Hepatocyte (in vitro differentiated cells): ENCODE data around the gene TFF2. TPM values are rescaled to one million over a fixed set of nuclear protein-coding genes. Genes with fewer than 3 reads are reported as not detected.

Experiments
- DNase-seq: peaks from one replicate; pipeline ENCODE4 v3.0.0-alpha.2; 2016; ENCODE audit warnings: low spot score
- H2AFZ ChIP-seq: fragments of 200-600 bp; sonication (generic); 2 replicates; pipeline ENCODE4 v1.6.0; 2016; ENCODE audit warnings: antibody characterized with exemption, mild to moderate bottlenecking
- H3K27ac ChIP-seq: fragments of 200-600 bp; sonication (generic); 2 replicates; pipeline ENCODE4 v1.5.1; 2016; ENCODE audit warnings: mild to moderate bottlenecking
- H3K27me3 ChIP-seq: fragments of 200-600 bp; sonication (generic); 2 replicates; pipeline ENCODE4 v1.6.1; 2016
- H3K36me3 ChIP-seq: fragments of 200-600 bp; sonication (generic); replicated peaks from 2 replicates; pipeline ENCODE4 v1.5.1; 2016; ENCODE audit warnings: low read depth; ENCODE audit not compliant: insufficient read depth
- H3K4me1 ChIP-seq: fragments of 200-600 bp; sonication (generic); 2 replicates; pipeline ENCODE4 v1.5.1; 2016; ENCODE audit warnings: mild to moderate bottlenecking, moderate library complexity; ENCODE audit not compliant: insufficient read depth
- H3K4me2 ChIP-seq: fragments of 200-600 bp; sonication (generic); 2 replicates; pipeline ENCODE4 v1.6.0; 2016
- H3K4me3 ChIP-seq: fragments of 200-600 bp; sonication (generic); 2 replicates; pipeline ENCODE4 v1.5.1; 2016; ENCODE audit warnings: mild to moderate bottlenecking
- H3K79me2 ChIP-seq: fragments of 200-600 bp; sonication (generic); 2 replicates; pipeline ENCODE4 v1.6.0; 2017; ENCODE audit warnings: mild to moderate bottlenecking
- H3K9me2 ChIP-seq: fragments of 200-600 bp; sonication (generic); replicated peaks from 2 replicates; pipeline ENCODE4 v1.6.0; 2017; ENCODE audit warnings: mild to moderate bottlenecking; ENCODE audit not compliant: insufficient read depth
- H3K9me3 ChIP-seq: fragments of 200-600 bp; sonication (generic); 2 replicates; pipeline ENCODE4 v1.5.1; 2016; ENCODE audit warnings: low read depth, mild to moderate bottlenecking
- H4K20me1 ChIP-seq: fragments of 200-600 bp; sonication (generic); 2 replicates; pipeline ENCODE4 v1.6.0; 2016; ENCODE audit warnings: mild to moderate bottlenecking; ENCODE audit not compliant: insufficient read depth, poor library complexity, severe bottlenecking
- CTCF ChIP-seq: fragments of 200-600 bp; sonication (generic); IDR thresholded peaks from 2 replicates; pipeline ENCODE4 v1.5.1; 2016; ENCODE audit warnings: antibody characterized with exemption, mild to moderate bottlenecking; ENCODE audit not compliant: poor library complexity
- EZH2 ChIP-seq: fragments of 200-600 bp; sonication (generic); IDR thresholded peaks from 2 replicates; pipeline ENCODE4 v1.6.1; 2016; ENCODE audit warnings: antibody characterized with exemption, mild to moderate bottlenecking, borderline replicate concordance
- EZH2phosphoT487 ChIP-seq: fragments of 200-600 bp; sonication (generic); IDR thresholded peaks from one replicate; pipeline ENCODE4 v1.6.1; 2018; ENCODE audit warnings: antibody characterized with exemption, mild to moderate bottlenecking, low read depth, moderate library complexity; ENCODE audit not compliant: unreplicated experiment, severe bottlenecking
- WGBS: methylation state at CpG from one replicate; pipeline ENCODE4 v1.1.6; 2016; ENCODE audit warnings: low lambda C conversion rate; ENCODE audit errors: missing lambda C conversion rate; 5-methylcytosine and 5-hydroxymethylcytosine counted together
- polyA plus RNA-seq: library from polyadenylated mRNA; unstranded; fragments of >200 nt; fragmentation: Nextera tagmentation; extraction: Ambion mirVana; gene quantifications from 2 replicates; pipeline ENCODE4 v1.2.1, GENCODE V29; 2016
- total RNA-seq: library from RNA; depleted of rRNA; stranded (reverse); fragments of >200 nt; gene quantifications from 2 replicates; pipeline ENCODE4 v1.2.3, GENCODE V29; 2014

TFF2 gene
- total and polyA plus RNA-seq, 2 experiments from 2014 or later = 23.9 to 28.1 TPM

- Histone ChIP-seq H3K79me2 (no peaks in the 10 kb centered on the region), H2AFZ (no peak overlapping the region), H3K27me3 (no peaks in the 10 kb centered on the region), H3K4me3 (no peak overlapping the region), H3K4me2 (no peak overlapping the region), H3K9me3 (no peaks in the 10 kb centered on the region), H3K9me2 (no peaks in the 10 kb centered on the region), H3K36me3 (no peaks in the 10 kb centered on the region), H3K4me1 (peaks cover 16% of the 10 kb centered on the region), H4K20me1 (no peaks in the 10 kb centered on the region), H3K27ac (no peak overlapping the region)
- TF ChIP-seq EZH2phosphoT487 (no peak), CTCF (no peak), EZH2 (no peak)
- DNase-seq = no peak
- WGBS = 86% methylated on average over 16 of the region's 17 CpGs
Observed at GRCh38 chr21:42319851-42320572, 30.8 kb downstream of the TFF2 start.

DNA sequence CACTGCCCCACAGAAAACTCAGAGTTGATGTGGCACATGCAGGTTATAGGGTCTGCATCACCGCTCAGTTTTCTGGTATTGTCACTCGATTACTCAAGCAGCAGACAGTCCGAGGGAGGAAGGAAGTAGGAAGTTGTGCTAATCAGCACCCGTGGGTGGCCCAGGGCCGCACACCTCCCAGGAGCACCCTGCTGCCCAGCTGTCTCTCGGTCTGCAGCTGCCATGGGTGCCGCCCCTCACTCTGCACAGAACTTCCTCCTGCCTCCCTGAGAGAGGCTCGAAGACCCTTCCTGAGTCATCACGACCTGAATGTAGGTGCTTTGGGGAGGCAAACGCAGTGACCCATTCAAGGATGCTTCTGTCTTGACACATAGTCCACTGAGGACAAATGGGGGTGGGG lies 31.4 kb downstream of the TFF2 start:
- no peaks in the 10 kb centered on the region for H3K9me2 ChIP-seq
- H3K4me2 ChIP-seq = no peak overlapping the region
- DNase-seq = no peak
- no peak for TF ChIP-seq EZH2phosphoT487
- no peak for TF ChIP-seq EZH2
- TF ChIP-seq CTCF = no peak
- no peaks in the 10 kb centered on the region for H3K36me3 ChIP-seq
- no peak overlapping the region for H2AFZ ChIP-seq
- H3K79me2 ChIP-seq = no peaks in the 10 kb centered on the region
- WGBS = 91% methylated on average over 10 of the region's 10 CpGs
- H3K4me1 ChIP-seq = peaks cover 18% of the 10 kb centered on the region
- H3K27me3 ChIP-seq = no peaks in the 10 kb centered on the region
- H4K20me1 ChIP-seq = no peaks in the 10 kb centered on the region
- H3K9me3 ChIP-seq = no peaks in the 10 kb centered on the region
- no peak overlapping the region for H3K4me3 ChIP-seq
- no peak overlapping the region for H3K27ac ChIP-seq

DNA sequence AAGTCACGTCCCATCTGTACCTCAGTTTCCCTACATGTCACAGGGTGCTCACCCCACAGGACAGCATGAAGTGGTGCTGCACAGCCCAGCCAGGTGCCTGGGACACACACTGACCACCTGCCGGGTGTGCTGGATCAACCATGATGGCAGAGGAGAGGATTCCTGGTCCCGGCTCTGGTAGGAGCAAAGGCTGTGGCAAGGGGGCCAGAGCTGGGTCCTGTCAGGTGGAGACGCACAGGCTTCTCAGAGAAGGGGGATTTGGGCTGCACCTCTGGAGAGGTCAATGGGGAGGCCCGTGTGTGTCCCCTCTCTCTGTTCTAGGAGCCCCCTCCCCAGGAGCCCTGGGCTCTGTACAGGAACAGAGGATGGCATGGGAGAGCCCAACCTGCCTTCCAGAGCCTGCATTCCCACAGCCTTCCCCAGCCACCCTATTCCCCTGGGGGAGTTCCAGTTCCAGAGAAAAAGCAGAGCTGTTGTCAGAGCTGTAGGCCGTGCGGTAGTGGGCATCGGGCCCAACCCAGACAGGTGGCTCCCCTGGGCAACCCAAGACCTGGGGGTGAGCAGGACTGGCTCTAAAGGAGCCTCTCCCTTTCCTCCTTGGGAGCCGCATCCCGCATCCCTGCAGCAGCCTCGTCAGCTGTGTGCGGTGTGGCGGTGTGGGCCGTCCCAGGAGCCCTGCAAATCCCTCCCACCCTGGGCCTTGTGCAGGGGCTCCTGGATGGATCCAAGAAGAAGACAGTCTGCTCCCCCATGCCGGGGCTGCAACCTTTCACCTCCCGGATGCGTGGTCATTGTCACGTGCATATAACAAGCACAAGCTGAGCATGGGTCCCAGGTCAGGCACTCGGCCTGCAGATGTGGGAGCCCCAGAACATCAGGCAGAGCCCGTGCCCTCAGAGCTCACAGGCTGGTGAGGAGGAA lies 32.7 kb downstream of the TFF2 start:
- WGBS = 87% methylated on average over 20 of the region's 20 CpGs
- Histone ChIP-seq H3K27me3 (no peaks in the 10 kb centered on the region), H3K9me3 (no peaks in the 10 kb centered on the region), H3K4me3 (no peak overlapping the region), H3K79me2 (no peaks in the 10 kb centered on the region), H3K36me3 (no peaks in the 10 kb centered on the region), H4K20me1 (no peaks in the 10 kb centered on the region), H3K4me2 (no peak overlapping the region), H3K4me1 (peaks cover 18% of the 10 kb centered on the region), H3K27ac (peak overlapping the region; percentile 84), H2AFZ (no peak overlapping the region), H3K9me2 (no peaks in the 10 kb centered on the region)
- no peak for TF ChIP-seq EZH2phosphoT487
- TF ChIP-seq CTCF = no peak
- TF ChIP-seq EZH2 = no peak
- no peak for DNase-seq
